Ramos (cell line): ENCODE data around the gene CLIC5.

ENCODE experiments used
- in situ Hi-C: fragments of 300-500 bp; cut with MboI; formaldehyde crosslinking; loops from one replicate; pipeline ENCODE4 v1.14.3; 2022; ENCODE audit warnings: low sequenced_read_pairs; ENCODE audit not compliant: unreplicated experiment

Gene CLIC5

GRCh38 chr6:46000905-46001304 lies 14.8 kb downstream of the CLIC5 start:
- in situ Hi-C loops: no loop called here

- in situ Hi-C loops: no loop called here
These were observed 17.1 kb downstream of the CLIC5 start for GRCh38 chr6:45998524-45998923.

- in situ Hi-C loops: no loop called here
These were observed 17.7 kb downstream of the CLIC5 start for GRCh38 chr6:45997875-45998506.

GRCh38 chr6:45991189-45991588 lies 24.5 kb downstream of the CLIC5 start:
- in situ Hi-C loops: no loop called here

GRCh38 chr6:45990162-45990561 lies 25.5 kb downstream of the CLIC5 start:
- in situ Hi-C loops: no loop called here

- in situ Hi-C loops: no loop called here
These were observed 27.0 kb downstream of the CLIC5 start for GRCh38 chr6:45988635-45989034.

GRCh38 chr6:45987856-45988255 lies 27.8 kb downstream of the CLIC5 start:
- in situ Hi-C loops: no loop called here

- in situ Hi-C loops: no loop called here
These were observed 28.9 kb downstream of the CLIC5 start for GRCh38 chr6:45986746-45987274.

- in situ Hi-C loops: no loop called here
These were observed 30.8 kb downstream of the CLIC5 start for GRCh38 chr6:45984788-45985425.

GRCh38 chr6:45984347-45984746 lies 31.3 kb downstream of the CLIC5 start:
- in situ Hi-C loops: no loop called here

GRCh38 chr6:45983062-45983461 lies 32.6 kb downstream of the CLIC5 start:
- in situ Hi-C loops: no loop called here

GRCh38 chr6:45982280-45983036 lies 33.2 kb downstream of the CLIC5 start:
- in situ Hi-C loops: no loop called here

- in situ Hi-C loops: no loop called here
These were observed 34.6 kb downstream of the CLIC5 start for GRCh38 chr6:45981046-45981445.

GRCh38 chr6:45979311-45979710 lies 36.3 kb downstream of the CLIC5 start:
- in situ Hi-C loops: no loop called here

GRCh38 chr6:45974596-45974995 lies 41.1 kb downstream of the CLIC5 start:
- in situ Hi-C loops: no loop called here

- in situ Hi-C loops: no loop called here
These were observed 42.7 kb downstream of the CLIC5 start for GRCh38 chr6:45972795-45973503.

- in situ Hi-C loops: no loop called here
These were observed 44.4 kb downstream of the CLIC5 start for GRCh38 chr6:45971287-45971686.

GRCh38 chr6:45970326-45970725 lies 45.3 kb downstream of the CLIC5 start:
- in situ Hi-C loops: no loop called here

- in situ Hi-C loops: no loop called here
These were observed 45.8 kb downstream of the CLIC5 start for GRCh38 chr6:45969883-45970282.

GRCh38 chr6:45969026-45969425 lies 46.6 kb downstream of the CLIC5 start:
- in situ Hi-C loops: no loop called here

- in situ Hi-C loops: no loop called here
These were observed 48.3 kb downstream of the CLIC5 start for GRCh38 chr6:45967363-45967762.
